Ovary (tissue), 9 donors: ENCODE results near the gene TOM1L2. TPM values are rescaled to one million over a fixed set of nuclear protein-coding genes. Genes with fewer than 3 reads are reported as not detected.
A peak's percentile ranks its signal among the peaks of the same experiment; 100 is the strongest.

ENCODE experiments used
- DNase-seq, 5 donors: peaks; one replicate each; pipeline ENCODE4 v3.0.0-alpha.2; 2019 to 2020
- H3K27ac ChIP-seq, 2 donors: fragments of 200-600 bp; one replicate each; pipeline versions ENCODE4 v1.5.1 to v1.8.0; 2019 to 2022
- H3K27me3 ChIP-seq: fragments of 200-600 bp; one replicate; pipeline ENCODE4 v1.8.0; 2022
- H3K36me3 ChIP-seq: fragments of 200-600 bp; sonication (generic); one replicate; pipeline ENCODE4 v1.5.1; 2019
- H3K4me1 ChIP-seq: one replicate; pipeline ENCODE4 v1.8.1; 2013; ENCODE audit warnings: mild to moderate bottlenecking, moderate library complexity; ENCODE audit not compliant: insufficient read depth
- H3K4me3 ChIP-seq: fragments of 200-600 bp; sonication (generic); one replicate; pipeline ENCODE4 v1.5.1; 2017
- H3K9me3 ChIP-seq, 2 donors: fragments of 200-600 bp in 1 of 2; sonication (generic) in 1 of 2; one replicate each; pipeline versions ENCODE4 v1.5.1 to v1.8.1; 2013 to 2019; ENCODE audit warnings: mild to moderate bottlenecking in 1 of 2, moderate library complexity in 1 of 2
- CTCF ChIP-seq, 3 donors: fragments of 450-650 bp in 2 of 3; fragments of 200-600 bp in 1 of 3; IDR thresholded peaks; one replicate each; pipeline versions ENCODE4 v1.5.1 to v1.8.0; 2016 to 2022; ENCODE audit warnings: antibody characterized with exemption in 3 of 3, mild to moderate bottlenecking in 1 of 3
- EP300 ChIP-seq: sonication (generic); formaldehyde crosslinking; IDR thresholded peaks from one replicate; pipeline ENCODE4 v1.6.1; 2017; ENCODE audit warnings: antibody characterized with exemption
- POLR2A ChIP-seq: fragments of 450-650 bp; IDR thresholded peaks from one replicate; pipeline ENCODE4 v1.6.1; 2017; ENCODE audit warnings: antibody characterized with exemption, mild to moderate bottlenecking, moderate library complexity
- WGBS, 3 donors: extraction: QIAGEN DNeasy Blood & Tissue Kit in 1 of 3; methylation state at CpG; one replicate each; pipeline versions ENCODE4 v1.1.5 to v1.1.7; 2013 to 2017; 5-methylcytosine and 5-hydroxymethylcytosine counted together
- intact Hi-C, 4 donors: fragments of 100-400 bp; cut with DNase I; formaldehyde crosslinking; loops; one replicate each; pipeline versions ENCODE4 v1.11.0 to v1.15.1; 2022 to 2023
- polyA plus RNA-seq, 2 donors: library from polyadenylated mRNA; stranded (reverse); fragments of 200-250 nt in 1 of 2; fragments of 350-450 nt in 1 of 2; fragmentation: Illumina TruSeq in 1 of 2; extraction: RNeasy Lipid Tissue Mini Kit (QIAGEN cat#74804) in 1 of 2; gene quantifications; one replicate each; pipeline ENCODE4 v1.2.3, GENCODE V29; 2013 to 2014
- total RNA-seq, 7 donors: library from RNA; depleted of rRNA in 2 of 7; stranded (reverse); fragments of >200 nt in 2 of 7; fragmentation: NEBNext Ultra II Directional in 3 of 7; extraction: Animal tissue kit (Norgen Biotek cat#: 25700) in 3 of 7; gene quantifications; one replicate each; pipeline versions ENCODE4 v1.1.0 to v1.2.4, GENCODE V29; 2016 to 2023
- donor health status: DM: no; HTN: no; CAD: no; lungs with moderate emphysema.
- donor health status: DM: no; HTN: no; CAD: no.
- donor health status: Bipolar disorder and iron deficiency.
- donor health status: DM: yes; HTN: yes; CAD: no.
- donor health status: DM: no; HTN: no; CAD: no.
- donor health status: DM: yes; HTN: yes; CAD: no.

Gene TOM1L2
- total and polyA plus RNA-seq, 9 donors, result 25.6 to 62.5 (median 45.9) TPM

- Histone ChIP-seq H3K27me3 (no peaks in the 10 kb centered on the region), H3K9me3 (no peaks in the 10 kb centered on the region), H3K27ac (peak overlapping the region; percentile 58 to 88), H3K36me3 (no peaks in the 10 kb centered on the region), H3K4me1 (peaks cover 21% of the 10 kb centered on the region), H3K4me3 (no peak overlapping the region)
- DNase-seq, result peak; percentile 77 to 89 (median 86)
- 0 to 7% (median 1%) methylated on average over 14 of the region's 14 CpGs for WGBS, 3 donors
- TF ChIP-seq EP300 (no peak), CTCF (IDR thresholded peaks at IDR 0.05) (no peak), POLR2A (no peak)
- intact Hi-C loops, result loop anchor here in 1 of 4 donors (10.0 kb wide), 1 partner anchor 137 kb away; no protein-coding TSS in a partner anchor
Measured at GRCh38 chr17:17877529-17878358, 94.5 kb downstream of the TOM1L2 start.

GRCh38 chr17:17876959-17877528 is 95.2 kb downstream of the TOM1L2 start:
- no peaks in the 10 kb centered on the region for H3K27me3 ChIP-seq
- no peaks in the 10 kb centered on the region for H3K9me3 ChIP-seq
- TF ChIP-seq POLR2A (no peak), CTCF (IDR thresholded peaks at IDR 0.05) (no peak), EP300 (no peak)
- 10 to 41% (median 29%) methylated on average over 6 of the region's 6 CpGs for WGBS, 3 donors
- intact Hi-C loops, result loop anchor here in 1 of 4 donors (10.0 kb wide), 1 partner anchor 138 kb away; no protein-coding TSS in a partner anchor
- H3K36me3 ChIP-seq, result no peaks in the 10 kb centered on the region
- H3K4me1 ChIP-seq, result peaks cover 21% of the 10 kb centered on the region
- DNase-seq, result peak; percentile 56 to 69 (median 60)
- no peak overlapping the region for H3K4me3 ChIP-seq
- H3K27ac ChIP-seq, result peak overlapping the region; percentile 58 to 88

- Histone ChIP-seq H3K27ac (no peak overlapping the region), H3K4me1 (peaks cover 21% of the 10 kb centered on the region), H3K27me3 (no peaks in the 10 kb centered on the region), H3K4me3 (no peak overlapping the region), H3K36me3 (no peaks in the 10 kb centered on the region), H3K9me3 (no peaks in the 10 kb centered on the region)
- no peak for TF ChIP-seq EP300
- TF ChIP-seq CTCF (IDR thresholded peaks at IDR 0.05), result no peak
- TF ChIP-seq POLR2A, result no peak
- WGBS, 3 donors, result 19 to 28% (median 22%) methylated on average over 1 of the region's 1 CpG
- intact Hi-C loops, result loop anchor here in 1 of 4 donors (10.0 kb wide), 1 partner anchor 140 kb away; no protein-coding TSS in a partner anchor
- no peak for DNase-seq
Measured at GRCh38 chr17:17874478-17874877, 97.7 kb downstream of the TOM1L2 start.

GRCh38 chr17:17873450-17873991 is 98.7 kb downstream of the TOM1L2 start:
- H3K27ac ChIP-seq, result no peak overlapping the region
- WGBS, 3 donors, result 83 to 87% (median 85%) methylated on average over 8 of the region's 8 CpGs
- H3K4me3 ChIP-seq, result no peak overlapping the region
- no peaks in the 10 kb centered on the region for H3K36me3 ChIP-seq
- peaks cover 22% of the 10 kb centered on the region for H3K4me1 ChIP-seq
- intact Hi-C loops, result loop anchor here in 1 of 4 donors (10.0 kb wide), 1 partner anchor 141 kb away; no protein-coding TSS in a partner anchor
- DNase-seq, result no peak
- no peaks in the 10 kb centered on the region for H3K9me3 ChIP-seq
- TF ChIP-seq CTCF (IDR thresholded peaks at IDR 0.05) (no peak), POLR2A (no peak), EP300 (no peak)
- H3K27me3 ChIP-seq, result no peaks in the 10 kb centered on the region
